ENCODE results near the gene PLSCR5.

GRCh38 chr3:146611096-146611495 is 6.0 kb upstream of the PLSCR5 start:
- TF ChIP-seq CTCF (IDR thresholded peaks at IDR 0.05) = no peak
- TF ChIP-seq POLR2A (IDR thresholded peaks at IDR 0.05) = no peak
- no peak for TF ChIP-seq EP300 (IDR thresholded peaks at IDR 0.05; ENCODE audit: low read depth)
- TF ChIP-seq POLR2AphosphoS5 (IDR thresholded peaks at IDR 0.05) = no peak

All from transverse colon (tissue), 4 donors.